ENCODE results near the gene LITAF.
"Not testable (repeated sequence)": the region's sequence is repeated elsewhere in the genome, so short reads cannot be mapped to it uniquely, and the experiment has no call there.

The LITAF gene

GRCh38 chr16:11597235-11598095, 10.7 kb upstream of the LITAF start:
- peak in 1 of 2 donors; percentile 14 for DNase-seq

- DNase-seq: no peak
Observed at GRCh38 chr16:11596572-11597226, 10.0 kb upstream of the LITAF start.

GRCh38 chr16:11593581-11593980, 6.9 kb upstream of the LITAF start:
- DNase-seq: no peak

GRCh38 chr16:11593076-11593475, 6.4 kb upstream of the LITAF start:
- DNase-seq: not testable (repeated sequence)

GRCh38 chr16:11591630-11592029, 4.9 kb upstream of the LITAF start:
- not testable (repeated sequence) for DNase-seq

GRCh38 chr16:11589198-11589550, 2.5 kb upstream of the LITAF start:
- no peak for DNase-seq

- DNase-seq: no peak
Observed at GRCh38 chr16:11588321-11589197, 1.8 kb upstream of the LITAF start.

GRCh38 chr16:11587643-11588247, 1.0 kb upstream of the LITAF start:
- DNase-seq: no peak

GRCh38 chr16:11586378-11586855, 302 bp downstream of the LITAF start:
- DNase-seq: no peak

GRCh38 chr16:11585460-11586377, 1.0 kb downstream of the LITAF start:
- DNase-seq: no peak

GRCh38 chr16:11583889-11584565, 2.7 kb downstream of the LITAF start:
- peak in 1 of 2 donors; percentile 23 for DNase-seq

- DNase-seq: no peak
Observed at GRCh38 chr16:11583166-11583565, 3.6 kb downstream of the LITAF start.

GRCh38 chr16:11582157-11582814, 4.4 kb downstream of the LITAF start:
- DNase-seq: no peak

- no peak for DNase-seq
Observed at GRCh38 chr16:11581678-11582077, 5.0 kb downstream of the LITAF start.

GRCh38 chr16:11580451-11581086, 6.2 kb downstream of the LITAF start:
- no peak for DNase-seq

GRCh38 chr16:11577290-11577660, 9.4 kb downstream of the LITAF start:
- DNase-seq: not testable (repeated sequence)

GRCh38 chr16:11576427-11577289, 10.1 kb downstream of the LITAF start:
- DNase-seq: no peak

GRCh38 chr16:11575223-11575589, 11.5 kb downstream of the LITAF start:
- no peak for DNase-seq
